Lower leg skin (tissue), 4 donors: ENCODE results near the gene ZNF615. TPM values are rescaled to one million over a fixed set of nuclear protein-coding genes. Genes with fewer than 3 reads are reported as not detected.
"Not testable (repeated sequence)": the region's sequence is repeated elsewhere in the genome, so short reads cannot be mapped to it uniquely, and the experiment has no call there.

ENCODE experiments used
- DNase-seq, 2 donors: peaks; one replicate each; pipeline ENCODE4 v3.0.0-alpha.2; 2019; ENCODE audit warnings: low spot score in 2 of 2
- H3K4me3 ChIP-seq: fragments of 200-600 bp; sonication (generic); 2 replicates; pipeline ENCODE4 v1.5.1; 2017; ENCODE audit warnings: mild to moderate bottlenecking, low read depth; ENCODE audit not compliant: poor library complexity, severe bottlenecking
- CTCF ChIP-seq, 3 donors: fragments of 450-650 bp; IDR thresholded peaks; one replicate each; pipeline ENCODE4 v1.5.1; 2016; ENCODE audit warnings: antibody characterized with exemption in 3 of 3, mild to moderate bottlenecking in 3 of 3, moderate library complexity in 2 of 3
- POLR2A ChIP-seq, 2 donors: fragments of 450-650 bp; IDR thresholded peaks; one replicate each; pipeline ENCODE4 v1.6.1; 2016 to 2017; ENCODE audit warnings: antibody characterized with exemption in 2 of 2, mild to moderate bottlenecking in 1 of 2, moderate library complexity in 1 of 2
- WGBS, 2 donors: methylation state at CpG; one replicate each; pipeline ENCODE4 v1.1.5; 2018; 5-methylcytosine and 5-hydroxymethylcytosine counted together
- intact Hi-C: fragments of 100-400 bp; cut with DNase I; formaldehyde crosslinking; loops from one replicate; pipeline ENCODE4 v1.15.0; 2023; ENCODE audit warnings: low total_unique reads
- total RNA-seq, 4 donors: library from RNA; depleted of rRNA; stranded (reverse); fragments of >200 nt; gene quantifications; one replicate each; pipeline ENCODE4 v1.1.0, GENCODE V29; 2016

Gene ZNF615
- total RNA-seq, 4 donors from 2014 or later = 10.6 to 19.2 (median 16.3) TPM

- no peak for DNase-seq
- TF ChIP-seq CTCF (IDR thresholded peaks at IDR 0.05) (no peak), POLR2A (IDR thresholded peaks at IDR 0.05) (no peak)
- intact Hi-C loops = loop anchor here (10.0 kb wide), 1 partner anchor 59 kb away; the partner anchor contains the start of gene ZNF613
- WGBS, 2 donors = 94 to 98% methylated on average over 4 of the region's 4 CpGs
- no peak overlapping the region for H3K4me3 ChIP-seq
Observed at GRCh38 chr19:51983361-51983760, 24.6 kb downstream of the ZNF615 start.

GRCh38 chr19:51980926-51981325 is 27.1 kb downstream of the ZNF615 start:
- intact Hi-C loops = loop anchor here (10.0 kb wide), 1 partner anchor 56 kb away; the partner anchor contains the start of gene ZNF613
- H3K4me3 ChIP-seq, DNase-seq: not testable (repeated sequence)
- WGBS, 2 donors = 66 to 85% methylated on average over 6 of the region's 6 CpGs

GRCh38 chr19:51980116-51980736 is 27.8 kb downstream of the ZNF615 start:
- TF ChIP-seq CTCF (IDR thresholded peaks at IDR 0.05) (no peak), POLR2A (IDR thresholded peaks at IDR 0.05) (no peak)
- 92 to 94% methylated on average over 6 of the region's 6 CpGs for WGBS, 2 donors
- no peak overlapping the region for H3K4me3 ChIP-seq
- no peak for DNase-seq
- intact Hi-C loops = loop anchor here (10.0 kb wide), 1 partner anchor 55 kb away; the partner anchor contains the start of gene ZNF613

GRCh38 chr19:51978882-51979281 is 29.1 kb downstream of the ZNF615 start:
- intact Hi-C loops = no loop called here
- no peak for DNase-seq
- no peak overlapping the region for H3K4me3 ChIP-seq
- WGBS, 2 donors = 93 to 97% methylated on average over 4 of the region's 4 CpGs
- TF ChIP-seq POLR2A (IDR thresholded peaks at IDR 0.05) (no peak), CTCF (IDR thresholded peaks at IDR 0.05) (no peak)

GRCh38 chr19:51977346-51977745 is 30.7 kb downstream of the ZNF615 start:
- intact Hi-C loops = no loop called here
- TF ChIP-seq POLR2A (IDR thresholded peaks at IDR 0.05) (no peak), CTCF (IDR thresholded peaks at IDR 0.05) (no peak)
- no peak for DNase-seq
- 89 to 96% methylated on average over 7 of the region's 7 CpGs for WGBS, 2 donors
- H3K4me3 ChIP-seq = no peak overlapping the region

GRCh38 chr19:51976852-51977251 is 31.2 kb downstream of the ZNF615 start:
- WGBS, 2 donors = 92 to 99% methylated on average over 3 of the region's 3 CpGs

GRCh38 chr19:51975787-51976186 is 32.2 kb downstream of the ZNF615 start:
- H3K4me3 ChIP-seq, intact Hi-C loops, DNase-seq: not testable (repeated sequence)
- WGBS, 2 donors = 93 to 95% methylated on average over 17 of the region's 17 CpGs

More at GRCh38 chr19:51976852-51977251, 31.2 kb downstream of the ZNF615 start:
- no peak overlapping the region for H3K4me3 ChIP-seq
- intact Hi-C loops = no loop called here
- no peak for TF ChIP-seq CTCF (IDR thresholded peaks at IDR 0.05)
- TF ChIP-seq POLR2A (IDR thresholded peaks at IDR 0.05) = no peak
- no peak for DNase-seq
